Stimulated activated CD8-positive, alpha-beta memory T cell treated with anti-CD3 and anti-CD28 coated beads, Interleukin-7, amount 100 ng/mL, for 1 hour (primary cell): ENCODE data around the gene GTPBP6.
"Not testable (repeated sequence)": the region's sequence is repeated elsewhere in the genome, so short reads cannot be mapped to it uniquely, and the experiment has no call there.

Experiments used
- DNase-seq, 2 donors: peaks; one replicate each; pipeline ENCODE4 v3.0.0-alpha.2; 2020; ENCODE audit warnings: low read depth in 2 of 2

The GTPBP6 gene

GRCh38 chrX:352181-352580 is 33.6 kb upstream of the GTPBP6 start:
- DNase-seq: no peak

GRCh38 chrX:351736-352135 is 33.1 kb upstream of the GTPBP6 start:
- DNase-seq: no peak

- not testable (repeated sequence) for DNase-seq
These were observed 32.7 kb upstream of the GTPBP6 start for GRCh38 chrX:351324-351641.

GRCh38 chrX:350534-351323 is 32.1 kb upstream of the GTPBP6 start:
- DNase-seq: no peak

- DNase-seq: no peak
These were observed 31.5 kb upstream of the GTPBP6 start for GRCh38 chrX:350148-350533.

- DNase-seq: no peak
These were observed 31.1 kb upstream of the GTPBP6 start for GRCh38 chrX:349702-350101.

GRCh38 chrX:349196-349595 is 30.6 kb upstream of the GTPBP6 start:
- no peak for DNase-seq

- DNase-seq: no peak
These were observed 30.0 kb upstream of the GTPBP6 start for GRCh38 chrX:348461-349117.

GRCh38 chrX:347351-348117 is 28.9 kb upstream of the GTPBP6 start:
- no peak for DNase-seq

- no peak for DNase-seq
These were observed 27.6 kb upstream of the GTPBP6 start for GRCh38 chrX:346034-346813.

GRCh38 chrX:345020-345925 is 26.7 kb upstream of the GTPBP6 start:
- DNase-seq: no peak

GRCh38 chrX:344371-344901 is 25.8 kb upstream of the GTPBP6 start:
- DNase-seq: no peak

- no peak for DNase-seq
These were observed 23.0 kb upstream of the GTPBP6 start for GRCh38 chrX:341541-342101.

- no peak for DNase-seq
These were observed 22.2 kb upstream of the GTPBP6 start for GRCh38 chrX:340641-341423.

- DNase-seq: no peak
These were observed 21.5 kb upstream of the GTPBP6 start for GRCh38 chrX:340121-340520.

- DNase-seq: no peak
These were observed 20.3 kb upstream of the GTPBP6 start for GRCh38 chrX:338836-339400.

GRCh38 chrX:338281-338835 is 19.8 kb upstream of the GTPBP6 start:
- DNase-seq: no peak

- DNase-seq: no peak
These were observed 18.8 kb upstream of the GTPBP6 start for GRCh38 chrX:337331-337831.

- DNase-seq: no peak
These were observed 17.6 kb upstream of the GTPBP6 start for GRCh38 chrX:336227-336626.
